B cell (primary cell): Measurements from ENCODE around the gene WFDC1. TPM values are rescaled to one million over a fixed set of nuclear protein-coding genes. Genes with fewer than 3 reads are reported as not detected.

Experiments used
- ATAC-seq: fragments of 200-7000 bp; cut with Tn5 transposase; one replicate; pipeline ENCODE4 v1.10.0; 2021; ENCODE audit warnings: low read depth, mild to moderate bottlenecking, moderate number of reproducible peaks, moderate library complexity
- CTCF ChIA-PET: fragments of 350-600 bp; sonication (Branson Sonifier 250); formaldehyde crosslinking; loops from one replicate; lab custom pipeline; 2021; ENCODE audit warnings: antibody characterized with exemption, inconsistent platforms; lab: Charles Lee
- POLR2A ChIA-PET: fragments of 350-600 bp; sonication (Branson Sonifier 250); formaldehyde crosslinking; loops from one replicate; lab custom pipeline; 2021; ENCODE audit warnings: antibody characterized with exemption; lab: Charles Lee
- DNase-seq: peaks from one replicate; pipeline ENCODE4 v3.0.0; 2013
- H2AFZ ChIP-seq: 2 replicates; pipeline ENCODE4 v1.6.1; 2012; ENCODE audit warnings: mild to moderate bottlenecking, low read depth, low read length; ENCODE audit not compliant: insufficient read depth, poor library complexity, severe bottlenecking
- H3K27ac ChIP-seq, 2 donors: 1 replicate in 1 of 2; 2 replicates in 1 of 2; pipeline ENCODE4 v1.5.1; 2012 to 2013; ENCODE audit warnings: low read length in 2 of 2, mild to moderate bottlenecking in 2 of 2, moderate library complexity in 1 of 2
- H3K27me3 ChIP-seq, 4 experiments: fragments of 200-600 bp in 1 of 4; sonication (generic) in 1 of 4; replicated peaks in 1 of 4; 1 replicate in 2 of 4; 2 replicates in 2 of 4; pipeline versions ENCODE4 v1.6.1 to v1.7.0; 2013 to 2016; ENCODE audit warnings: low read length in 3 of 4, mild to moderate bottlenecking in 2 of 4, mixed read lengths in 1 of 4, moderate library complexity in 1 of 4; ENCODE audit not compliant: insufficient read depth in 4 of 4, control insufficient read depth in 3 of 4; ENCODE audit errors: control extremely low read depth in 1 of 4
- H3K36me3 ChIP-seq, 2 experiments: replicated peaks in 1 of 2; 1 replicate in 1 of 2; 2 replicates in 1 of 2; pipeline versions ENCODE4 v1.6.1 to v1.7.1; 2013; ENCODE audit warnings: low read length in 1 of 2; ENCODE audit not compliant: insufficient read depth in 2 of 2, control insufficient read depth in 1 of 2; ENCODE audit errors: control extremely low read depth in 1 of 2, extremely low read depth in 1 of 2
- H3K4me1 ChIP-seq, 2 donors: fragments of 200-600 bp in 1 of 2; sonication (generic) in 1 of 2; 1 replicate in 1 of 2; 2 replicates in 1 of 2; pipeline versions ENCODE4 v1.5.1 to v1.6.1; 2013 to 2017; ENCODE audit warnings: low read length in 2 of 2; ENCODE audit not compliant: control insufficient read depth in 2 of 2, insufficient read depth in 2 of 2
- H3K4me2 ChIP-seq: replicated peaks from 2 replicates; pipeline ENCODE3; 2012; ENCODE audit warnings: mild to moderate bottlenecking, low read depth, low read length; ENCODE audit not compliant: poor library complexity, severe bottlenecking
- H3K4me3 ChIP-seq, 5 experiments: fragments of 200-600 bp in 1 of 5; sonication (generic) in 1 of 5; 1 replicate in 3 of 5; 2 replicates in 2 of 5; pipeline versions ENCODE4 v1.5.1 to v1.7.0; 2011 to 2016; ENCODE audit warnings: low read length in 4 of 5, mild to moderate bottlenecking in 4 of 5, low read depth in 2 of 5, control low read depth in 1 of 5, moderate library complexity in 1 of 5; ENCODE audit not compliant: insufficient read depth in 1 of 5; ENCODE audit errors: control extremely low read depth in 1 of 5, extremely low read depth in 1 of 5
- H3K79me2 ChIP-seq: fragments of 200-600 bp; sonication (generic); one replicate; pipeline ENCODE4 v1.6.0; 2016; ENCODE audit warnings: low read length; ENCODE audit not compliant: control insufficient read depth, insufficient read depth
- H3K9ac ChIP-seq: fragments of 200-600 bp; sonication (generic); 2 replicates; pipeline ENCODE4 v1.6.1; 2017; ENCODE audit warnings: mild to moderate bottlenecking, low read length, moderate library complexity
- H3K9me3 ChIP-seq, 3 donors: one replicate each; pipeline versions ENCODE4 v1.6.1 to v1.7.1; 2013; ENCODE audit warnings: low read length in 2 of 3; ENCODE audit not compliant: control insufficient read depth in 2 of 3, insufficient read depth in 1 of 3; ENCODE audit errors: control extremely low read depth in 1 of 3
- H4K20me1 ChIP-seq: 2 replicates; pipeline ENCODE4 v1.6.0; 2012; ENCODE audit warnings: mild to moderate bottlenecking, low read length; ENCODE audit not compliant: insufficient read depth, control insufficient read depth, poor library complexity, severe bottlenecking
- H3K27ac Mint-ChIP-seq: one replicate; pipeline ENCODE4 v1.8.0; 2021; ENCODE audit warnings: mixed read lengths
- H3K27me3 Mint-ChIP-seq: one replicate; pipeline ENCODE4 v1.8.0; 2021; ENCODE audit warnings: mixed read lengths
- H3K4me1 Mint-ChIP-seq: one replicate; pipeline ENCODE4 v1.8.0; 2021; ENCODE audit warnings: mixed read lengths
- H3K4me3 Mint-ChIP-seq: one replicate; pipeline ENCODE4 v1.8.0; 2021; ENCODE audit warnings: mixed read lengths
- H3K9me3 Mint-ChIP-seq: one replicate; pipeline ENCODE4 v1.8.0; 2022; ENCODE audit warnings: mixed read lengths; ENCODE audit not compliant: insufficient read depth
- EZH2 ChIP-seq: IDR thresholded peaks from 2 replicates; pipeline ENCODE4 v1.6.1; 2012; ENCODE audit warnings: borderline replicate concordance, low read depth, mild to moderate bottlenecking, moderate library complexity, low read length; ENCODE audit not compliant: insufficient read depth, poor library complexity, severe bottlenecking
- WGBS: methylation state at CpG from one replicate; pipeline ENCODE4 v1.1.5; 2013; ENCODE audit warnings: missing lambda C conversion rate; ENCODE audit not compliant: insufficient coverage; 5-methylcytosine and 5-hydroxymethylcytosine counted together
- intact Hi-C: fragments of 100-400 bp; cut with micrococcal nuclease; formaldehyde crosslinking; loops from one replicate; pipeline ENCODE4 v1.10.0; 2022
- polyA plus RNA-seq: library from polyadenylated mRNA; depleted of rRNA; stranded (reverse); fragments of >200 nt; gene quantifications from 2 replicates; pipeline ENCODE4 v1.2.3, GENCODE V29; 2012
- total RNA-seq, 2 donors: library from RNA; stranded (reverse); fragments of 120-200 nt in 1 of 2; gene quantifications; 1 replicate in 1 of 2; 2 replicates in 1 of 2; pipeline versions ENCODE4 v1.2.3 to v1.2.4, GENCODE V29; 2013 to 2022
- TF ChIP-seq, protein P1 (sequence below): fragments of 200-600 bp; IDR thresholded peaks from one replicate; pipeline ENCODE4 v1.8.0; 2022; ENCODE audit warnings: antibody characterized with exemption, mild to moderate bottlenecking

WFDC1 gene
- total and polyA plus RNA-seq, 2 donors (not counting 1 experiment from before 2014, with no cell fraction given) = not detected

DNA sequence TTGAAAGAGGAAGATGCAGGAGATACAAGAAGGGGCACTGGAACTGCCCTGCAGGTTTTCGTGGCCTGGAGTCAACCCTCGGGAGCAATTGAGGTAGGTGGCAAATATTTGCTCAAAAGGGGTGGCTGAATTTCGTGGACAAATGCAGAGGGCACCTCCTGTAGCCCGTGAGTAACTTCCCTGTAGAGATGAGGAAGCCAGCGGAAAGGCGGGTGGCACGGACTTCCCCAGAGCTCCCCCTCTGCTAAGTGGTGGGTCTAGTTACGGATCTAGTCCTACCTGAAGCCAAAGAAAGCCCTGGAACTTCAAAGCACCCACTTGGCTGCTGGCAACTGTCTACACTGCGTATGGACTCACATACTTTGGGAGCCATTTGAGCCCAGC lies 72.6 kb downstream of the WFDC1 start:
- Mint-ChIP-seq H3K4me1 (peaks cover 5% of the 10 kb centered on the region), H3K27me3 (peaks cover 46% of the 10 kb centered on the region), H3K4me3 (no peak overlapping the region), H3K27ac (no peak overlapping the region), H3K9me3 (no peaks in the 10 kb centered on the region)
- Histone ChIP-seq H3K36me3 (no peaks in the 10 kb centered on the region), H3K27me3 (peaks cover 0 to 36% (median 2%) of the 10 kb centered on the region in 4 experiments), H3K27ac (no peak overlapping the region), H3K4me2 (no peak overlapping the region), H3K9ac (no peak overlapping the region), H3K79me2 (no peaks in the 10 kb centered on the region), H2AFZ (no peak overlapping the region), H3K4me3 (no peak overlapping the region), H3K9me3 (no peaks in the 10 kb centered on the region), H3K4me1 (no peaks in the 10 kb centered on the region), H4K20me1 (no peaks in the 10 kb centered on the region)
- WGBS = 26% methylated on average over 9 of the region's 9 CpGs
- ChIA-PET CTCF (no interaction called here), POLR2A (no interaction called here)
- ATAC-seq = no peak
- no peak for DNase-seq
- TF ChIP-seq, protein P1, sequence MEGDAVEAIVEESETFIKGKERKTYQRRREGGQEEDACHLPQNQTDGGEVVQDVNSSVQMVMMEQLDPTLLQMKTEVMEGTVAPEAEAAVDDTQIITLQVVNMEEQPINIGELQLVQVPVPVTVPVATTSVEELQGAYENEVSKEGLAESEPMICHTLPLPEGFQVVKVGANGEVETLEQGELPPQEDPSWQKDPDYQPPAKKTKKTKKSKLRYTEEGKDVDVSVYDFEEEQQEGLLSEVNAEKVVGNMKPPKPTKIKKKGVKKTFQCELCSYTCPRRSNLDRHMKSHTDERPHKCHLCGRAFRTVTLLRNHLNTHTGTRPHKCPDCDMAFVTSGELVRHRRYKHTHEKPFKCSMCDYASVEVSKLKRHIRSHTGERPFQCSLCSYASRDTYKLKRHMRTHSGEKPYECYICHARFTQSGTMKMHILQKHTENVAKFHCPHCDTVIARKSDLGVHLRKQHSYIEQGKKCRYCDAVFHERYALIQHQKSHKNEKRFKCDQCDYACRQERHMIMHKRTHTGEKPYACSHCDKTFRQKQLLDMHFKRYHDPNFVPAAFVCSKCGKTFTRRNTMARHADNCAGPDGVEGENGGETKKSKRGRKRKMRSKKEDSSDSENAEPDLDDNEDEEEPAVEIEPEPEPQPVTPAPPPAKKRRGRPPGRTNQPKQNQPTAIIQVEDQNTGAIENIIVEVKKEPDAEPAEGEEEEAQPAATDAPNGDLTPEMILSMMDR = no peak
- TF ChIP-seq EZH2 = no peak
- intact Hi-C loops = no loop called here

DNA sequence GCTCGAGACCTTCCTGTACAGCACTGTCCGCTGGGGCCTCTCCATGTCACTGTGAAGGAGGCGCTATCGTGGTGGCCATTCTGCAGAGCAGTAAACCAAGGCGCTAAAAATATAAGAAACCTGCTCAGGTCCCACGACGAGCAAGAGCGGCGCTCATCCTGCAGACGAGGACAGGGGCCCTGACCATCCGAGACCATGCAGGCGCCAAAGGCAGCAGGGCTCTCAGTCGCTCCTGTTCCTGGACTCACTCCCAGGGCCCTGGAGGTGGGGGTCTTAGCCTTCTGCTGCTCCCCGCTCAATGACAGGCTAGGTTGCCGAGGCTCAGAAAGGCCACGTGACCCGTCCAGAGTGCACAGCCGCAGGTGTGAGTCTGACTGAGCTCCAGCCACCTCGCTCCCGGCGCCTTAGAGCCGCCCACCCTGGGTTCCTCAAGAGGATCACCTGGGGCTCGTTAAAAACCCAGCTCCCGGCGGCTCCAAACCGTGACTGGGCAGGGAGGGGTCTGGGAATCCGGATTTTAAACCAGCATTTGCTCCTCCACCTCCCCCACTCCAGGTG lies 73.2 kb downstream of the WFDC1 start:
- Histone ChIP-seq H3K4me3 (no peak overlapping the region), H3K4me1 (no peaks in the 10 kb centered on the region), H4K20me1 (no peaks in the 10 kb centered on the region), H3K4me2 (peak overlapping the region; percentile 30), H3K79me2 (no peaks in the 10 kb centered on the region), H3K9me3 (no peaks in the 10 kb centered on the region), H3K27me3 (peaks cover 0 to 36% (median 2%) of the 10 kb centered on the region in 4 experiments), H3K9ac (no peak overlapping the region), H3K36me3 (no peaks in the 10 kb centered on the region), H3K27ac (no peak overlapping the region), H2AFZ (no peak overlapping the region)
- ATAC-seq = no peak
- Mint-ChIP-seq H3K4me3 (no peak overlapping the region), H3K9me3 (no peaks in the 10 kb centered on the region), H3K27ac (no peak overlapping the region), H3K27me3 (peaks cover 46% of the 10 kb centered on the region), H3K4me1 (peaks cover 5% of the 10 kb centered on the region)
- ChIA-PET POLR2A (no interaction called here), CTCF (no interaction called here)
- intact Hi-C loops = no loop called here
- TF ChIP-seq, protein P1 = no peak
- no peak for TF ChIP-seq EZH2
- WGBS = 27% methylated on average over 24 of the region's 27 CpGs
- no peak for DNase-seq
